H54 (cell line): ENCODE data around the gene CIAO2B.

ENCODE experiments used
- DNase-seq: peaks from one replicate; pipeline ENCODE4 v3.0.0; 2011; ENCODE audit warnings: low spot score, mixed read lengths; ENCODE audit not compliant: insufficient read length
- FAIRE-seq: peaks from 3 replicates; lab custom pipeline; 2011; peaks lifted over from hg19 to GRCh38; lab: Jason Lieb, UNC
- POLR2A ChIP-seq: IDR thresholded peaks from 2 replicates; pipeline ENCODE4 v1.6.1; 2011; ENCODE audit warnings: low read depth, mild to moderate bottlenecking, low read length

Gene CIAO2B

GRCh38 chr16:66917741-66918140, 16.5 kb downstream of the CIAO2B start:
- no peak for TF ChIP-seq POLR2A
- FAIRE-seq = no peak
- DNase-seq = no peak

- FAIRE-seq (no peak), DNase-seq (no peak)
- TF ChIP-seq POLR2A = no peak
Observed at GRCh38 chr16:66916518-66916917, 17.7 kb downstream of the CIAO2B start.

- FAIRE-seq (no peak), DNase-seq (no peak)
- no peak for TF ChIP-seq POLR2A
Observed at GRCh38 chr16:66915041-66915440, 19.2 kb downstream of the CIAO2B start.

GRCh38 chr16:66914541-66914940, 19.7 kb downstream of the CIAO2B start:
- DNase-seq (no peak), FAIRE-seq (no peak)
- no peak for TF ChIP-seq POLR2A

- FAIRE-seq (no peak), DNase-seq (no peak)
- no peak for TF ChIP-seq POLR2A
Observed at GRCh38 chr16:66913711-66914110, 20.5 kb downstream of the CIAO2B start.

GRCh38 chr16:66913081-66913480, 21.1 kb downstream of the CIAO2B start:
- FAIRE-seq (no peak), DNase-seq (no peak)
- no peak for TF ChIP-seq POLR2A

GRCh38 chr16:66911801-66912200, 22.4 kb downstream of the CIAO2B start:
- FAIRE-seq (no peak), DNase-seq (no peak)
- no peak for TF ChIP-seq POLR2A

- FAIRE-seq (no peak), DNase-seq (peak; percentile 61)
- TF ChIP-seq POLR2A = no peak
Observed at GRCh38 chr16:66911112-66911511, 23.1 kb downstream of the CIAO2B start.

GRCh38 chr16:66910175-66910940, 23.8 kb downstream of the CIAO2B start:
- FAIRE-seq = no peak
- DNase-seq = no peak
- TF ChIP-seq POLR2A = no peak

- DNase-seq (no peak), FAIRE-seq (no peak)
- TF ChIP-seq POLR2A = no peak
Observed at GRCh38 chr16:66908762-66909559, 25.2 kb downstream of the CIAO2B start.

- DNase-seq (no peak), FAIRE-seq (no peak)
- no peak for TF ChIP-seq POLR2A
Observed at GRCh38 chr16:66908116-66908515, 26.1 kb downstream of the CIAO2B start.

GRCh38 chr16:66906916-66907836, 27.0 kb downstream of the CIAO2B start:
- FAIRE-seq (no peak), DNase-seq (no peak)
- no peak for TF ChIP-seq POLR2A
